GM19023 (cell line): ENCODE data around the gene TRABD2B.

Experiments used
- ATAC-seq: cut with Tn5 transposase; IDR thresholded peaks from one replicate; pipeline ENCODE4 v1.9.1; 2021; ENCODE audit warnings: mild to moderate bottlenecking, moderate library complexity; ENCODE audit not compliant: unreplicated experiment

The TRABD2B gene

DNA sequence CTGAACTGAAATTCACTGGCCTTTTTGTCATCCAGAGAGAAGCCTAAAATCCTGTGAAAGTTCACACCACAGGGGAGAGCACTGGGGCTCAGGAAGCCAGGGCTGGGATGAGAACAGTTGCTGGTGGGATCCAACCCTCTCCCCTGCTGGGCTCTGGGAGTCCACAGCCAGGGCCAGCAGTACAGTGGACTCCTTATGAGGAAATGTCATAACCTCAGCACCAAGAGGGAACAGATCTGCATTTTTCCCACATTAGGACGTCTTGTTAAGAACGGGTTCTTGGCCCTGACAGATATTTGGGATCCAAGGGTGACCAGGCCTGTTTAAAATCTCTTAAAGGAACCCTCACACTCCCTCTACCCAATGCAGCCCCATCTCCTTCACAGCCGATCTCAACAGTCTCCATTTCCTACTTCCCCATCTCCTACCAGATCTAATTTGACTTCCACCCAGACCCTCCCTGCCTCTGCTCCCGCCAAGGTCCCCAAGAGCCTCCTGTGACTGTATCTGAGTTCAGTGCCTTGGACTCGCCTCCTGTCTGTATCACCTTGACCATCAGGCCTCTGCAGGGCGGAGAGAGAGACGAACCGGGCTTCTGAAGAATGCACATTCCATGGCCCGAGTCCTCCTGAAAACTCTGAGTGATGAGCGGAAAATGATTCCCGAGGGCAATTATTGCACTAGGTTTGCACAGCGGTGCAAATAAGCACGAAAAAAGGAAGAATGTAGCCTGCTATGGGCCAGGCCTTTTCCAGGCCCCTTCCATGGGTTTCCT is 159.9 kb downstream of the TRABD2B start:
- no peak for ATAC-seq

DNA sequence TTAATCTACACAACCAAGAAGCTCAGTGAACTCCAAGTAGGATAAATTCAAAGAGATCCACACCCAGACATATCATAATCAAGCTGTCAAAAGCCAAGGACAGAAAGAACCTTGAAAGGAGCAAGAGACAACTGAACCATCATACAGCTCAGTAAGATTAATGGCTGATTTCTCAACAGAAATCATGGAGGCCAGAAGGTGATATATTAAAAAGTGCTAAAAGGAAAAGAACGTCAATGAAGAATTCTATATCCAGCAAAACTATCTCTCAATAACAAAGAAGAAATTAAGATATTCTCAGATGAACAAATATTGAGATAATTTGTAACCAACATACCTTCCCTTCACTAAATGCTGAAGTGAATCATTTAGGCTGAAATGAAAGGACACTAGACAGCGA is 161.8 kb downstream of the TRABD2B start:
- no peak for ATAC-seq

DNA sequence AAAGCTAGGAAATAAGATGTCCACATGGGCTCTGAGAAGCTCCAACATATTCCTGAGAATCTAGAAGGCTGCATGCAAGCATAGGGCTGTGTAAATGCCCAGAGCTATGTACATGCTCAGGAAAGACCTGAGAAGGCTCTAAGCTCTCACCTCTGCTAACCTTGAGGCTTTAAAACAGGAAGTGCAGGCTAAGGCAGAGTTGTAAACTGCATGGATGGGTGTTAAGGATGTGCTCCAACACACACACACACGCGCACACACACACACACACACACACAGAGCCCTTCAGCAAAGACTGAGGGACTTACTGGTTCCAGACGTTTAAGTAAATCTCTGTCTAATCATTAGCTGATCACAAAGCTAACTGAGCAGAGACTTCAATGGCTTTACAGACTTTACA is 162.9 kb downstream of the TRABD2B start:
- ATAC-seq = no peak

DNA sequence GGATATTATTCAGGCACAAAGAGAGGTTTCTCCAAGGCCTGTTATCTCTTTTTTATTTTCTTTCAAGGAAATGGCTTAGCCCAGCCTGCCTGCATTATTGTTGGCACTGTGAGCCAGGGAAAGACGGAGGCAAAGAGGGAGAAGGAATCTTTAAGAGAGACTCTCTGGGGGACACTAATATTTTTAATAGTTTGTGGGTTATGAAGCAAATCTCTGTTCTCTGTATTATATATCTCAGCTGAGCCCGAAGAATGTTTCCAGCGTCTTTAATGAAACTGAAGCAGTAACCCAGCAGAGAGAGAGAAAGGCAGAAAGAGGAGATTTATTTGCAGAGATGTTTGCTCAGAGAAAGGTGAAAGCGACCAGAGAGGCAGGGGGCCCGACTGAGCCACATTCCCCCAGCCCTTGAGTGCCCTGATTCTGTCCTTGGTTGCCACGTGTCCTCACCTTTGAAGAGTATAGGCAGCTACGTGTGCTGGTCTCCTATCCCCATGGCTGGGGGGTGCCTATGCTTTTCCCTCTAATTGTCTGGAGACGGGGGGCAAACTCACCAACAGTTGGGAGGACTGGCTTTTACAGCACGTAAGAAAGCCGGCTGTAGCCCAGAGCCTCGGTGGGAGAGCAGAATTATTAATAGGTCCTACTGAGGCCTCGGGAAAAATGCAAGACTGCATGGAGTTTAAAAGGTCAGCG is 166.4 kb downstream of the TRABD2B start:
- ATAC-seq = no peak

DNA sequence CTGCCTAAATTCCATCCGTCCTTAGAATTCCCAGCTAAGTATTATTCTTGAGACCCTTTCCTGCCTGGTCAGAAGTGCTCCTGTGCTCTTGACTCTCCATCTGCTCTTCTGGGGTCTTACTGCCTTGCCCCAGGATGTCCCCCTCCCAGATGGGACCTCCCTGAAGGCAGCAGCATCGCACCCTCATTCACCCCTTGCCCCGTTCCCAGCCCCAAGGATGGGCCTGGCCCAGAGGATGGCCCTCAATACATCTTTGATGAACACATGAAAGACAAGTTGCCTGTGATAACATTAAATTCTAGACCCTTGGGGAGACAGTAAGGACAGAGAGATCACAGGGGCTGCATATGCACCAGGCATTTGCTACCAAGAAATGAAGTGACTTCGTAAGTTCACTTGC is 167.2 kb downstream of the TRABD2B start:
- no peak for ATAC-seq

DNA sequence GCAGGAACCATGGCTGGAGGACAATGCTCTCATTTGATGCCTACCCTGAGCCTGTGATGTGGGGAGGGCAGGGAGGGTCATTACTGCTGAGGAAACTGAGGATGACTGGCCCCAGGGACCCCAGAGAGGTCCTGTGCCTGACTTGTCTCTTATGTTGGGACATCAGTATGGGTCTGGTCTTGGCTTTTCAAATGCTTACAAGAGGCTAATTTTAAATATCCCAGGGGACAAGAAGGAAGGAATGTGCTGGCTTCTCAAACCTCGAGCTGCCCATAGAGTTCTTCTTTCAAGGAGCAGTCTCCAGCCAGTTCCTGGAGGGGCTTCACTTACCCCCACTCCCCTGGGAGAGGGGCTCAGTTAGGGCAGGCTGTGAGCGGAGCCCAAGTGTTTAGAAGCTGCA is 168.2 kb downstream of the TRABD2B start:
- ATAC-seq = no peak

DNA sequence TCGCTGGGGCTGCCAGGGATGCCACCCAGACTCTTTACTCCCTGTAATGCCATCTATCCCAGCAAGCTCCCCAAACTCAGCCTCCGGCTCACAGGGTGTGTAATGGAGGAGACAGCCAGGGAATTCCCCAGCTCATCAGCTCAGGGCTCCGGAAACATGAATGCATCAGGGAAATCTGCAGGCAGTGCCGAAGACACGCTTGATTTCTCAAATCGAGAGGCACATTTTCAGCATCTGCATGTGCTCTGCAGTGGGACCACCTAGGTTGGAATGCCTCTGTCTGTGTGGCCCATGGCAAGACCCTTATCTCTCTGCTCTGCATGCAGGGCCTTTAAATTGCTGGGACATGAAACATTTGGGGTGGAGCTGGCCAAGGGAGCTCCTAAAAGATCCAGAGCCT is 170.1 kb downstream of the TRABD2B start:
- ATAC-seq = no peak

DNA sequence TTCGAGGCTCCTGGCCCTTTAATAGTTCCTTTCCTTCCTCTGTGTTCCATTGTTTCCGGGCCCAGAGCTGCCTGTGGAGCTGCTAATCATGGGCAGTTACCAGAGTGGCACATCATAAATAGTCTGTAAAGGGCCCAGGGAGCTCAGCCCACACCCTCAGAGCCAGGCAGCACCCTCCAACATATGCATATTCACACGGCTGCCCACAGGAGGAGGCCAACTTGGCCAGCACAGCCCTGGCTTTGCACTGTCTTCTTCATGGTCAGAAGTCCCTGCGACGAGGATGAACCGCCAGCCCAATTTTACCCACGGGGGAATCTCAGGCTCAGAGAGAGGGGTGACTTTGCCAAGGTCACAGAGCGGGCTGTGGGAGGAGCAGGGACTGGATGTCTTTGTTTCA is 172.5 kb downstream of the TRABD2B start:
- no peak for ATAC-seq

DNA sequence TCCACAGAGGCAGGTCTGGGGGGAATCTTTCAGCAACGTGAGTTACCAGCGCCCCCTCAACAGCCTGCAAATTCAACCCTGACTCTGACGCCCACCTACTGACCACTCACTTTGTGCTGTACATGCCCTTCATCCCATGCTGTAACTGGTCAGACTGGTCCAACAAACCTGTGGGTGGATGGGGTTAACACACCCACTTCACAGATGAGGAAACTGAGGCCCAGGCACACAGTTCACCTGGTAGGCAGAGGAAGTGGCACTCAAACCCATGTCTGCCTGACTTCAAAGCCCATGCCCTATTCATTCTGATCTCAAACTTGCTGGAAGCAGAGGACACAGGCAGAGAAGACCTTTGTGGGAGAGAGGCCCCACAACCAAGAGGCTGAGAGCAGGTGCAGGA is 172.9 kb downstream of the TRABD2B start:
- ATAC-seq = no peak

DNA sequence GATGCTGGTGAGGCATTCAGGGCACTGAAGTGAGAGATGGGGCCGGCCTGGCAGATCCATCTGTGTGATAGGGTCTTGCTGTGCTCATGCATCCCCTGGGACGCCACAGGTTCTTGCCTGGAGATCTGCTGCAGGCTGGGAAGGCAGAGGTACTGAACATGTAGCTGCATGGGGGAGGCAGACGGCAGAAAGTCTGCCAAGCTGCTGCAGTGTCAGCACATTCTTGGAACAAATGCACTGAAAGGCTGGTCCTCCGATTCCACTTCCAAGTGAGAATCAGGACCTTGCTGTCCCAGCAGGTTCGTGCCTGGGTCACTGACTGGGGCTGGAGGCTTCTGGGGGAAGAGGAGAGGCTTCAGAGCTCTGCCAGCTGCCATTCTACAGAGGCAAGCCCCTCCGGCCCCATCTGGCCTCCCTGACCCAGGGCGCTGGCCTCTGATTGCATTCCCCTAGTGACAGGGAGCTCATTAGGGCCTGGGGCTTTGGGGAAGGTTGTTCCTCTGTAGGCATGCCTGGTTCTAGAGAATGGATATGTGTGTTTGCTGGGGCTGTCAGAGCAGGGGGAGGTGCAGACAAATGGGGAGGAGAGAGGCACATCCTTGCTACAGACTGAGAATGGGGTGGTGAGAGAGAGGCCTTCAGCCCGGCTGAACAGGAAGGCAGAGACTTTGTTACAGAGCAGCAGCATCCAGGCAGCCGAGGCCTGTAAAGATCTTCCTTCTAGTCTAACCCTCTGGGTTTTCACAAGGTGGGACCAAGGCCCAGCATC is 174.0 kb downstream of the TRABD2B start:
- no peak for ATAC-seq

DNA sequence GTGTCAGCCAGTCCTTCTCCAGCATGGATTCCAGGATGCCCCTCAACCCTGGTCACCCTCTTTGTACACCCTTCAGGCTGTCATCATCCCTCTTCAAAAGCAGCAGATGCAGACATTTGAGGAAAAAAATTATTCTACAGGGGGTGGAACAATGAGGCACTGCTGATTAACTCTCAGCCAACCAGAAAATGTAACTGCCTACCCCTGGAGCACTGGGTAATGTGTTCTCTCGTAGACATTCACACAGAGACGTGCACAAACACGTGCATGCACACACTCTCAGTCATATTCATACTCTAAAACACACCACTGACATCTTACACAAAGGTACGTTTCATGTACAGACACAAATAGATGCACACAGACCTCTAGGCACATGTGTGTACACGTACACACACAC is 175.4 kb downstream of the TRABD2B start:
- ATAC-seq = no peak

DNA sequence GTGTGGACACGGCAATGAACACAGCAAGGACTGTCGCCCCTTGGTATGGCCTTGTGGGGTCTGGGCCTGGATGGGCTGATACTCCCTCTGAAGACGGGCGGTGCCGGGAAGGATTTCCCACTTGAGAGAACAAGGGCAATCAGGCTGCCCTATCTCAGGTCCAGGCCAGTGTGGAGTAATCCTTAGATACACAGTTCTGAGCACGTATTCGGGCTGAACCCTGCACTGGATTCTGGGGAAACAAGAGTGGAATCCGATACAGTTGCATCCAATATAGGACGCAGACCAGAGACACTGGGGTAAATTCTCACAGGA is 177.7 kb downstream of the TRABD2B start:
- no peak for ATAC-seq

DNA sequence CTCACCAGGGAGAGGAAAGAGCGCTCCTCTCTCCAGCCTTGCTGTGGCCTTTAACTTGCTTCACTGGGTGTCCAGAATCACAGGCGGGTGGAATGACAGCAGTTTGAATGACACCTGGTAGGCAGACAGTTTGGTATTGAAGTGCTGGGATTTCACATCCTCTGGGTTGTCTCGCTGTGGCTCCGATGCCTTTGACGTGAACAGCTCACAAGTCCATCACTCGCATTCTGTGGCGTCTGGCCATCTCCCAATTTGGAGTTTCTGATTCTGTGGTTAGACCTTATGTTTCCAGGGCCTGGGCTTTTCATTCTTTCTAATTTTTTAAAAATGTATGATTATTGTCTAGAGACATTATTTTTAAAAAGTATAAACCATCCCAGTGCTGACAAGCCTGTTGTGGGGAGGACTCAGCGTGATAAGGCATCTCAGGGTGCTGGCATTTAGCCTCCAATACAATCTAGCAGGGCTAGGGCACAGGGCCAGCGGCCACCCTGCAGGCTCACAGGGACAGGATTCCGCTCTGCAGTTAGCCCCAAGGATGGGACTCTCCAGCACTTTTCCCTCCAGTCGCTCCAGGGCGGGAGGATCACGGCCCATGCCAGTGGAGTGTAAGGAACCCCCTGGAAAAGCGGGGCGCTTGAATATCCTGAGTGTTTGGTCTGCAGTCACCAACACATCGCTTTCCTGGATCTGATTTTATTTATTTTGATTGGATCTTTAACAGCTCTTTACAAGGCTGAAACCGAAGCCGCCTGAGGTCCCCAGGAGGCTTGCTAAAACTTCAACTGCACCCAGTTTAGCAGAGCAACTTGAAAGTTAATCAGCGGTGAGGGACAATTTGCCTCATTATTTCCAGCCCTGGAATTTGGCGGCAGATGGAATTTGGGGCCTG is 178.3 kb downstream of the TRABD2B start:
- no peak for ATAC-seq

DNA sequence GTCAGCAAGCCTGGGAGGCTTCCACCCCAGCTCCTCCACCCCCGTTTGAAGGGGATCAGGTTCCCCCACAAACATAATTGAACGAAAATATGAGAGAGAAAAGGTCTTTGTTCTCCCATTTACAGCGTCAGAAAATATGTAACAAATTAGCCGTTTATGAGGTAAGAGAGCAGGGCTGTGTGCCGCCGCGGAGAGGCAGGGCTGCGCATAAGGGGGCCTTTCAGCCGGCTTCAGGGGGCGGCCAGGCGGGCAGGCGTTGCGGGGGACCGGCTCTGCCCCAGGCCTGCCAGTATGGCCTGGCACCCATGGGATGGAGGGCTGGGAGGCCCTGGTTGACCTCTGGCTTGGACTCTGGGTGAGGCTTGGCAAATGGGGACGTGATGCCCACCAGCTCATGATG is 179.3 kb downstream of the TRABD2B start:
- ATAC-seq = no peak

DNA sequence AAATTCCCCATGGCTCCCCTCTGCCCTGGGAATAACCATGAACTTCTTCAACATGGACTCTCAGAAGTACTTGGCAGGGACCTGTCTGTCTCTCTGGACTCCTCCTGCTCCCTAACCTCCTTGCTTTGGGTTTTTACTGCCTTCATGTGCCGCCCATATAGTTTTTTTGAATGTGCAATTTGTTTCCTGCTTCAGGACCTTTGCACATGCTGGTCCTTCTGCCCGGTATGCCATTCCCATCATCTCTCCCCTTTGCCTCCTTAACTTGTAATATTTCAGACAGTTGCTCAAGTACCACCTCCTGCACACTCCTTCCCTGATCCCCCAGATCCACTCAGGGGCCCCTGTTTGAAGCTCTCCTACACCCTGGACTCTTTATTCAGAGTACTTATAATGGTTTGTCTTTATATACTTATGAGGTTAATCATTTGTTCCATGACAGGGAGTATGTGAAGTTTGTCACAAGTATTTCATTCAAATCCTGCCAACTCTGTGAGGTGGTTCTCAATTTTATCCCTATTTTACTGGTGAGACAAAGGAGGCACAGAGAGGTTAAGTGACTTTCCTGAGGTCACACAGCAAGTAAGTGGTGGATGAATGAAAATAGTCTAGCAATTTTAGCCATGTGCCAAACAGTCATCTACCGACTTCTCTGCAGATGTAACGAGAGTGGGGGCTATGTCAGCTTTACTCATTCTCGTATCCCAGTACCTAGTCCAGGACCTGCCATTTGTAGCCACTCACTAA is 180.7 kb downstream of the TRABD2B start:
- no peak for ATAC-seq

DNA sequence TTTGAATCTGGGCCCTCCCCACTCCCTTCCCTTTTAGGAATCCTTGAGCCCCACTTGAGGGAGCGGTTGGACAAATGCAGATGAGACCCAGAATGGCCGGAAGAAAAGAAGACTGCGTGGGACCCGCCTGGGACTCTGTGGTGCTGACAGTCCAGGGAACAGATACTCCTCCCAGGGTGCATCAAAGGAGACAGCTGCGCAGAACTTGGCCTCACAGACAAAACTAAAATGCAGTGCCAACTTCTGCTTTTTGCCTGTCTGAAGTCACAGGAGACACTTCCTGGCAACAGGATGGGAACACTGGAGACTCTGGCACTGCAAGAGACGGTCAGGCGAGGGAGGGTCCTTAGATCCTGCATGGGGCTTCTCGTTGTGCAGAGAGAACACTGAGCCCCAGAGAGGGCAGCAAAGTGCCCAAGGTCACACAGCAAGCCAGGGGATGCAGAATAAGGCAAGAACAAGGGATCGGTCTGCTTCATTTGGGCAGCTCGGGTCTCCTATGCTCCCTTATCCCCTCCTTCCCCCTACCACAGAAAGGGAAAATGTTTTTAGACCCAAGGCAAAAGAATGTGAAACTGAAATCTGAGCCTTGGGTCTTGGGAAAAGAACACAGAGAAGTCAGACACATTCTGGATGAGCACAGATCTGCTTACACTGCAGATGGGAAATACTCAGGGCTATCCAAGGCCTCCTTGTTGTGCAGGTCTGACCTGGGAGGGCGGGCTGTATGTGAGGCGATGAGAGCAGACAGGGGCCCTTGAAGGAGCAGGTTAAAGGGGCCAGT is 182.4 kb downstream of the TRABD2B start:
- no peak for ATAC-seq

DNA sequence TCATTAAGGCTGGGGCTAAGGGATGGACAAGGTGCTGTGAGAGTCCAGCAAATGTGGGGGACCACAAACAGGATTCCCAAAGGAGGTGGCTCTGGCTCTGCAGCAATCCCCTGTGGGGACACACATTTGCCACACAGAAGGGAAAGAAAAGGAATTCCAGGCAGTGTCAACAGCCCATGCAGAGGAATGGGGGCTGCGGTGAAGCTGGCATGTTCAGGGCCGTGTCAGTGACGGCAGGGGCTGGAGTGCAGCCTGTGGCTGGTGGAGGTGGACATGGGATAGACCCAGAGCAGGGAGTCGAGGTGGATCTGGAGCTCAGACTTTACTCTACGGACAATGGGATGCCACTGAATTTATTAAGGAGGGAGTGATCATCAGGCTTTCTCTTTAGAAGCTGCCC is 183.2 kb downstream of the TRABD2B start:
- ATAC-seq = no peak

DNA sequence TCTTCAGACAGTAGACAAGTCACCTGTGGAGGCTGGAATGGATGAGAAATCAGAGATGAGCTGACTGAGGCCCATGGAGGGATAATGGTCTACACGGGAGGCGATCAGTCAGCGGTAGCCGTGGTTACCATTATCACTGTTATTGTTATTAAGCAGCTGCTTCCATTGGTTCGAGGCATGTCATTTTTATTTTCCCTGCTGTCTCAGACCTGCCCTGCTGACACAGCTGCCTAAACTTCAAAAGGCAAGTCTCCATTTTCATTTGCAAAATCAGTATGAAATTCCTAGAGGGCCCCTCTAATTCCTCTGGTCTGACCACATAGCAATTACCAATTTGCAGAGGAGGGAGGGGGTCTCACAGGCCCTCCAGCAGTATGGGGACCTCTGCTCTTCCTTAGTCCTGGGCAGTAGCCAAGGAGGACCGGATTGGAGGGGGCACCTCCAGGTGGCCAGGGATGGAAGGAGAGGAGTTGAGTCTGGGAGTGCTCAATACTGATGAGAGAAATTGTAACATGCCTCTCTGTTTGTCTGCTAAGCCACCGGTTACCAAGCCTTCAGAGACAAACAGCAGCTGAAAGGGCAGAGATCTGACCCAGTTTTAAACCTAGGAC is 184.2 kb downstream of the TRABD2B start:
- ATAC-seq = no peak
